Transverse colon (tissue), 4 donors: ENCODE measurements around the gene SEMA4D.

Source experiments
- POLR2A ChIP-seq: fragments of 450-650 bp; IDR thresholded peaks from one replicate; pipeline ENCODE4 v1.6.1; 2016; ENCODE audit warnings: antibody characterized with exemption, mild to moderate bottlenecking, moderate library complexity
- POLR2AphosphoS5 ChIP-seq, 3 donors: sonication (generic); formaldehyde crosslinking; IDR thresholded peaks; one replicate each; pipeline ENCODE4 v1.6.1; 2016; ENCODE audit warnings: antibody characterized with exemption in 3 of 3
- TF ChIP-seq, protein P1 (sequence below), 5 experiments: fragments of 200-600 bp in 3 of 5; fragments of 450-650 bp in 2 of 5; sonication (generic) in 3 of 5; IDR thresholded peaks; 1 replicate in 2 of 5; 2 replicates in 3 of 5; pipeline ENCODE4 v1.5.1; 2016 to 2017; ENCODE audit warnings: antibody characterized with exemption in 5 of 5, inconsistent platforms in 3 of 5, mild to moderate bottlenecking in 2 of 5, moderate library complexity in 1 of 5

DNA sequence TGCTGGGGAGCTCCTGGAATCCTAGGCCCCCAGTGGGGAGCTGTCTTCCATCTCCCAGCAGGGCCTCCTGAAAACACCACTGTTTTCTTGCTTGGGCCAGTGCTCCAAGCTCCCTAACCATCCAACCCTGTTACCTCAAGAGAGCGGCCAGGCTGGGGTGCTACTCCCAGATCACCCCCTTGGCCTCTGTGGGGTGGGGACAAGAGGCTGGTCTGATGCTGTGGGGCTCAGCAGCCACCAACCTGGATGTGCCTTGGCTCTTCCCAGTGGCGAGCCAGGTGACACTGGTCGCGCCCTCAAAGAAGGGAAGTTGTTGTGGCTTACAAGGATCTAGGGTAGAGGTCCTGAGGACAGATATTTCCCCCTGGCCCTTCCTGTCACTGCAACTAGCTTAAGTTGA lies 130.6 kb downstream of the SEMA4D start:
- TF ChIP-seq, protein P1, sequence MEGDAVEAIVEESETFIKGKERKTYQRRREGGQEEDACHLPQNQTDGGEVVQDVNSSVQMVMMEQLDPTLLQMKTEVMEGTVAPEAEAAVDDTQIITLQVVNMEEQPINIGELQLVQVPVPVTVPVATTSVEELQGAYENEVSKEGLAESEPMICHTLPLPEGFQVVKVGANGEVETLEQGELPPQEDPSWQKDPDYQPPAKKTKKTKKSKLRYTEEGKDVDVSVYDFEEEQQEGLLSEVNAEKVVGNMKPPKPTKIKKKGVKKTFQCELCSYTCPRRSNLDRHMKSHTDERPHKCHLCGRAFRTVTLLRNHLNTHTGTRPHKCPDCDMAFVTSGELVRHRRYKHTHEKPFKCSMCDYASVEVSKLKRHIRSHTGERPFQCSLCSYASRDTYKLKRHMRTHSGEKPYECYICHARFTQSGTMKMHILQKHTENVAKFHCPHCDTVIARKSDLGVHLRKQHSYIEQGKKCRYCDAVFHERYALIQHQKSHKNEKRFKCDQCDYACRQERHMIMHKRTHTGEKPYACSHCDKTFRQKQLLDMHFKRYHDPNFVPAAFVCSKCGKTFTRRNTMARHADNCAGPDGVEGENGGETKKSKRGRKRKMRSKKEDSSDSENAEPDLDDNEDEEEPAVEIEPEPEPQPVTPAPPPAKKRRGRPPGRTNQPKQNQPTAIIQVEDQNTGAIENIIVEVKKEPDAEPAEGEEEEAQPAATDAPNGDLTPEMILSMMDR (IDR thresholded peaks at IDR 0.05), result no peak
- no peak for TF ChIP-seq POLR2A
- no peak for TF ChIP-seq POLR2AphosphoS5 (IDR thresholded peaks at IDR 0.05)
